Mesothelial cell of epicardium (in vitro differentiated cells): Measurements from ENCODE around the gene LYZL2. TPM values are rescaled to one million over a fixed set of nuclear protein-coding genes. Genes with fewer than 3 reads are reported as not detected.
"Not testable (repeated sequence)": the region's sequence is repeated elsewhere in the genome, so short reads cannot be mapped to it uniquely, and the experiment has no call there.

Source experiments
- DNase-seq, 2 experiments: peaks; one replicate each; pipeline ENCODE4 v3.0.0; 2021; ENCODE audit warnings: low spot score in 2 of 2; ENCODE audit not compliant: unreplicated experiment in 2 of 2
- H3K27ac Mint-ChIP-seq: 2 replicates; pipeline ENCODE4 v1.8.0; 2021; ENCODE audit warnings: mixed read lengths
- H3K27me3 Mint-ChIP-seq: 2 replicates; pipeline ENCODE4 v1.8.0; 2021; ENCODE audit warnings: low read depth, mixed read lengths
- H3K36me3 Mint-ChIP-seq: 2 replicates; pipeline ENCODE4 v1.8.0; 2021; ENCODE audit warnings: mixed read lengths
- H3K4me1 Mint-ChIP-seq: 2 replicates; pipeline ENCODE4 v1.8.0; 2021; ENCODE audit warnings: mixed read lengths
- H3K4me3 Mint-ChIP-seq: 2 replicates; pipeline ENCODE4 v1.8.0; 2021; ENCODE audit warnings: mild to moderate bottlenecking, moderate library complexity, mixed read lengths
- H3K9me3 Mint-ChIP-seq: 2 replicates; pipeline ENCODE4 v1.8.0; 2021; ENCODE audit warnings: mixed read lengths
- total RNA-seq: library from RNA; stranded (reverse); gene quantifications from 3 replicates; pipeline ENCODE4 v1.2.1, GENCODE V29; 2021
- TF ChIP-seq, protein P1 (sequence below): fragments of 200-600 bp; sonication (generic); IDR thresholded peaks from one replicate; pipeline ENCODE4 v1.5.0; 2021; ENCODE audit warnings: antibody characterized with exemption; ENCODE audit not compliant: unreplicated experiment

LYZL2 gene
- total RNA-seq, 1 donor from 2014 or later: not detected

GRCh38 chr10:30617070-30617469 is 12.5 kb downstream of the LYZL2 start:
- Mint-ChIP-seq H3K36me3 (no peaks in the 10 kb centered on the region), H3K4me3 (no peak overlapping the region), H3K27me3 (no peaks in the 10 kb centered on the region), H3K27ac (no peak overlapping the region), H3K4me1 (peaks cover 3% of the 10 kb centered on the region), H3K9me3 (peaks cover 5% of the 10 kb centered on the region)
- TF ChIP-seq, protein P1, sequence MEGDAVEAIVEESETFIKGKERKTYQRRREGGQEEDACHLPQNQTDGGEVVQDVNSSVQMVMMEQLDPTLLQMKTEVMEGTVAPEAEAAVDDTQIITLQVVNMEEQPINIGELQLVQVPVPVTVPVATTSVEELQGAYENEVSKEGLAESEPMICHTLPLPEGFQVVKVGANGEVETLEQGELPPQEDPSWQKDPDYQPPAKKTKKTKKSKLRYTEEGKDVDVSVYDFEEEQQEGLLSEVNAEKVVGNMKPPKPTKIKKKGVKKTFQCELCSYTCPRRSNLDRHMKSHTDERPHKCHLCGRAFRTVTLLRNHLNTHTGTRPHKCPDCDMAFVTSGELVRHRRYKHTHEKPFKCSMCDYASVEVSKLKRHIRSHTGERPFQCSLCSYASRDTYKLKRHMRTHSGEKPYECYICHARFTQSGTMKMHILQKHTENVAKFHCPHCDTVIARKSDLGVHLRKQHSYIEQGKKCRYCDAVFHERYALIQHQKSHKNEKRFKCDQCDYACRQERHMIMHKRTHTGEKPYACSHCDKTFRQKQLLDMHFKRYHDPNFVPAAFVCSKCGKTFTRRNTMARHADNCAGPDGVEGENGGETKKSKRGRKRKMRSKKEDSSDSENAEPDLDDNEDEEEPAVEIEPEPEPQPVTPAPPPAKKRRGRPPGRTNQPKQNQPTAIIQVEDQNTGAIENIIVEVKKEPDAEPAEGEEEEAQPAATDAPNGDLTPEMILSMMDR: no peak
- DNase-seq: no peak

DNA sequence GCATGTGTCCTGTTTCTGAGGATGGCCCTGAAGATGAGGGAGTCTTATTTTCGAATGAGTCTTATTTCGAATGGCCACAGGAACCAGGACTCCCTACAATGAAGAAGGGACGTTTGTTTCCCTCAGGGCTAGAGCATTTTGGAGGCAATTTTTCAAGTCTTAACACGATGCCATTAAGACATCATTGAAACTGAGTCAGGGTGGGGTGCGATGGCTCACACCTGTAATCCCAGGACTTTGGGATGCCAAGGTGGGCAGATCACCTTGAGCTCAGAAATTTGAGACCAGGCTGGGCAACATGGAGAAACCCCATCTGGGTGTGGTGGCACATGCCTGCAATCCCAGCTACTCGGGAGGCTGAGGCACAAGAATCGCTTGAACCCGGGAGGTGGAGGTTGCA is 18.5 kb downstream of the LYZL2 start:
- H3K36me3 Mint-ChIP-seq, DNase-seq, H3K27ac Mint-ChIP-seq, H3K9me3 Mint-ChIP-seq, H3K4me3 Mint-ChIP-seq, H3K27me3 Mint-ChIP-seq, H3K4me1 Mint-ChIP-seq: not testable (repeated sequence)

DNA sequence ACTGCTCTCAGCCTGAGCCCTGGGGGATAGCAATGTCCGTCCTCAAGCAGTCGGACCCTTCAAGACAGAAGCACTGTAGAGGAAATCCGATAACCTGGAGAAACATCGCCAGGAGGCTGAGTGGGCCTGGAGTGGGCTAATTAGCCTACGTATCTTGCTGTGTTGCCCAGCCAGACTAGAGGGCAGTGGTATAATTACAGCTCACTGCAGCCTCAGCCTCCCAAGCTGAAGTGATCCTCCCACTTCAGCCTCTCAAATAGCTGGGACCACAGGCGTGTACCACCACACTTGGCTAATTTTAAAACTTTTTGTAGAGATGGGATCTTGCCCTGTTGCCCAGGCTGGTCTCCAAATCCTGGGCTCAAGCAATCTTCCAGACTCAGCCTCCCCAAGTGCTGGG is 21.7 kb downstream of the LYZL2 start:
- Mint-ChIP-seq H3K27ac (no peak overlapping the region), H3K4me1 (peaks cover 17% of the 10 kb centered on the region), H3K36me3 (no peaks in the 10 kb centered on the region), H3K27me3 (no peaks in the 10 kb centered on the region), H3K4me3 (no peak overlapping the region), H3K9me3 (peaks cover 6% of the 10 kb centered on the region)
- DNase-seq: no peak
- TF ChIP-seq, protein P1: no peak

GRCh38 chr10:30606313-30606712 is 23.2 kb downstream of the LYZL2 start:
- TF ChIP-seq, protein P1: no peak
- H3K4me3 Mint-ChIP-seq: no peak overlapping the region
- no peak overlapping the region for H3K27ac Mint-ChIP-seq
- no peaks in the 10 kb centered on the region for H3K27me3 Mint-ChIP-seq
- H3K4me1 Mint-ChIP-seq: peaks cover 14% of the 10 kb centered on the region
- DNase-seq: no peak
- H3K9me3 Mint-ChIP-seq: peaks cover 6% of the 10 kb centered on the region
- no peaks in the 10 kb centered on the region for H3K36me3 Mint-ChIP-seq

DNA sequence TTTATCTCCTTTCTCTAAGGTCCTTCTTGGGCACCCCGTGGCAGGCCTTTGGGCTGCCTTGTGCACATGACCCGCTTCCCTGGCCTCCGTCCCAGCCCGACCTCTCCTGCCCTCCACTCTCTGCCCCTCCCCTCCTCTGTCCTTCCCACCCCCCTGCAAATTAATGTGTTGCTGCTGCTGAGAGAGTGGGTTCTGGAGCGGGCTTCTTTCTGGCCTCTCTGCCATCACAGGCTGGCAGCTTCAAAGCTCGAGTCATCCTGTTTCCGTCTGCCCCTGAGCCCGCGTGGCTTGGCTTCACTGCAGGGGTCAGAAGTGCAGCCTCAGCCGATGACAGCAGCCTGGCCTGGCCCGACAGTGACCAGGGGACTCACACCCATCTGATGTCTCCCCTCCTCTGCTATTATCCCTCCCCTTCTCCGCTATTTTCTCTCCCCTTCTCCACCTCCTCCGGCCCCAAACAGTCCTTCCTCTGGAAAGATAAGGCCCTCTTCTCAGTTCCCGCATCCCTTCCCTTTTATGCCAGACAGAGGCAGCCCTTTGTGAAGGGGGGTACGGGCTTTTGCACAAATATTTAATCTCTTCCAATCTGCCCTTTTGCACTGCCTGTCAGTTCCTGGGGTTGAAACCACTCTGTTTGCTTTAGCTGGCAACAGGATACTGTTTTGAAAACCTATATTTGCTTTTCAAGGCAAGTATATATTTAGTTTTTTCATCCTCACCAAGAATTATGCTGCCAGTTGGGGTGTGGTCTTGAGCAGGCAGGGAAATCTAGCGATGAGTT is 24.0 kb downstream of the LYZL2 start:
- not testable (repeated sequence) for H3K4me3 Mint-ChIP-seq, H3K27me3 Mint-ChIP-seq

GRCh38 chr10:30603589-30603988 is 26.0 kb downstream of the LYZL2 start:
- TF ChIP-seq, protein P1: no peak
- H3K27ac Mint-ChIP-seq: no peak overlapping the region
- H3K4me1 Mint-ChIP-seq: peaks cover 14% of the 10 kb centered on the region
- H3K36me3 Mint-ChIP-seq: no peaks in the 10 kb centered on the region
- no peak overlapping the region for H3K4me3 Mint-ChIP-seq
- H3K9me3 Mint-ChIP-seq: no peaks in the 10 kb centered on the region
- DNase-seq: no peak
- no peaks in the 10 kb centered on the region for H3K27me3 Mint-ChIP-seq

More for the DNA sequence above, 24.0 kb downstream of the LYZL2 start:
- not testable (repeated sequence) for H3K9me3 Mint-ChIP-seq, DNase-seq, H3K36me3 Mint-ChIP-seq
- Mint-ChIP-seq H3K4me1 (peaks cover 14% of the 10 kb centered on the region), H3K27ac (peak overlapping the region; percentile 70)
